SK-N-SH treated with all-trans-retinoic acid at 6 μM for 48 hours (cell line): ENCODE data around the gene NPTX1.
A peak's percentile ranks its signal among the peaks of the same experiment; 100 is the strongest.

ENCODE experiments used
- ATAC-seq: fragments of 200-7000 bp; cut with Tn5 transposase; 3 replicates; pipeline ENCODE4 v1.9.1; 2020; ENCODE audit warnings: mild to moderate bottlenecking, moderate library complexity
- ARNTL ChIP-seq: fragments of 450-650 bp; formaldehyde crosslinking; IDR thresholded peaks from 2 replicates; pipeline ENCODE4 v1.5.0; 2020; ENCODE audit warnings: low read depth, mild to moderate bottlenecking, moderate library complexity, borderline replicate concordance
- BACH2 ChIP-seq: fragments of 250-450 bp; sonication (Bioruptor Pico); IDR thresholded peaks from 2 replicates; pipeline ENCODE4 v1.9.0; 2021; ENCODE audit warnings: mild to moderate bottlenecking, borderline replicate concordance
- CREB5 ChIP-seq: fragments of 250-450 bp; sonication (Bioruptor Pico); IDR thresholded peaks from 2 replicates; pipeline ENCODE4 v1.5.1; 2020; ENCODE audit warnings: low read depth, mild to moderate bottlenecking, moderate library complexity
- CSDC2 ChIP-seq: fragments of 250-450 bp; sonication (Bioruptor Pico); IDR thresholded peaks from 2 replicates; pipeline ENCODE4 v1.5.0; 2020; ENCODE audit warnings: mild to moderate bottlenecking, moderate library complexity
- ESRRG ChIP-seq: fragments of 250-450 bp; sonication (Bioruptor Pico); IDR thresholded peaks from 2 replicates; pipeline ENCODE4 v1.6.1; 2021; ENCODE audit warnings: mild to moderate bottlenecking
- GLIS3 ChIP-seq: fragments of 250-450 bp; sonication (Bioruptor Pico); IDR thresholded peaks from 2 replicates; pipeline ENCODE4 v1.5.0; 2020; ENCODE audit warnings: mild to moderate bottlenecking, moderate library complexity
- ISL1 ChIP-seq: fragments of 250-450 bp; sonication (Bioruptor Pico); IDR thresholded peaks from 2 replicates; pipeline ENCODE4 v2.1.2; 2022; ENCODE audit warnings: mild to moderate bottlenecking, moderate library complexity
- OSR1 ChIP-seq: fragments of 250-450 bp; sonication (Bioruptor Pico); IDR thresholded peaks from 2 replicates; pipeline ENCODE4 v1.8.0; 2022; ENCODE audit warnings: moderate library complexity, mild to moderate bottlenecking, inconsistent platforms
- PPARA ChIP-seq: fragments of 250-450 bp; sonication (Bioruptor Pico); IDR thresholded peaks from 2 replicates; pipeline ENCODE4 v1.5.0; 2020; ENCODE audit warnings: mild to moderate bottlenecking, borderline replicate concordance
- SNAI2 ChIP-seq: fragments of 250-450 bp; sonication (Bioruptor Pico); IDR thresholded peaks from 2 replicates; pipeline ENCODE4 v1.5.0; 2020; ENCODE audit warnings: mild to moderate bottlenecking, moderate library complexity
- TCF4 ChIP-seq: fragments of 250-450 bp; sonication (Bioruptor Pico); IDR thresholded peaks from 2 replicates; pipeline ENCODE4 v1.8.0; 2021; ENCODE audit warnings: mild to moderate bottlenecking, moderate library complexity, borderline replicate concordance
- ZFP3 ChIP-seq: fragments of 250-450 bp; sonication (Bioruptor Pico); IDR thresholded peaks from 2 replicates; pipeline ENCODE4 v1.5.0; 2020; ENCODE audit warnings: mild to moderate bottlenecking, moderate library complexity
- ZFP30 ChIP-seq: fragments of 450-650 bp; formaldehyde crosslinking; IDR thresholded peaks from 2 replicates; pipeline ENCODE4 v1.5.0; 2022; ENCODE audit warnings: mild to moderate bottlenecking, moderate library complexity
- ZNF565 ChIP-seq: fragments of 450-650 bp; formaldehyde crosslinking; conservative IDR thresholded peaks from 2 replicates; pipeline ENCODE4 v1.5.0; 2020; ENCODE audit warnings: low read depth, mild to moderate bottlenecking, moderate library complexity
- ZNF70 ChIP-seq: fragments of 450-650 bp; formaldehyde crosslinking; IDR thresholded peaks from 2 replicates; pipeline ENCODE4 v1.5.0; 2020; ENCODE audit warnings: mild to moderate bottlenecking, moderate library complexity
- ZNF8 ChIP-seq: fragments of 450-650 bp; formaldehyde crosslinking; IDR thresholded peaks from 2 replicates; pipeline ENCODE4 v1.5.0; 2020; ENCODE audit warnings: mild to moderate bottlenecking, moderate library complexity
- TF ChIP-seq, protein P1 (sequence below): fragments of 250-450 bp; sonication (Bioruptor Pico); IDR thresholded peaks from 2 replicates; pipeline ENCODE4 v1.5.0; 2020; ENCODE audit warnings: mild to moderate bottlenecking, moderate library complexity
- TF ChIP-seq, protein P2 (sequence below): fragments of 250-450 bp; sonication (Bioruptor Pico); IDR thresholded peaks from 2 replicates; pipeline ENCODE4 v1.5.1; 2021; ENCODE audit warnings: mild to moderate bottlenecking, moderate library complexity

The NPTX1 gene, protein sequence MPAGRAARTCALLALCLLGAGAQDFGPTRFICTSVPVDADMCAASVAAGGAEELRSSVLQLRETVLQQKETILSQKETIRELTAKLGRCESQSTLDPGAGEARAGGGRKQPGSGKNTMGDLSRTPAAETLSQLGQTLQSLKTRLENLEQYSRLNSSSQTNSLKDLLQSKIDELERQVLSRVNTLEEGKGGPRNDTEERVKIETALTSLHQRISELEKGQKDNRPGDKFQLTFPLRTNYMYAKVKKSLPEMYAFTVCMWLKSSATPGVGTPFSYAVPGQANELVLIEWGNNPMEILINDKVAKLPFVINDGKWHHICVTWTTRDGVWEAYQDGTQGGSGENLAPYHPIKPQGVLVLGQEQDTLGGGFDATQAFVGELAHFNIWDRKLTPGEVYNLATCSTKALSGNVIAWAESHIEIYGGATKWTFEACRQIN

DNA sequence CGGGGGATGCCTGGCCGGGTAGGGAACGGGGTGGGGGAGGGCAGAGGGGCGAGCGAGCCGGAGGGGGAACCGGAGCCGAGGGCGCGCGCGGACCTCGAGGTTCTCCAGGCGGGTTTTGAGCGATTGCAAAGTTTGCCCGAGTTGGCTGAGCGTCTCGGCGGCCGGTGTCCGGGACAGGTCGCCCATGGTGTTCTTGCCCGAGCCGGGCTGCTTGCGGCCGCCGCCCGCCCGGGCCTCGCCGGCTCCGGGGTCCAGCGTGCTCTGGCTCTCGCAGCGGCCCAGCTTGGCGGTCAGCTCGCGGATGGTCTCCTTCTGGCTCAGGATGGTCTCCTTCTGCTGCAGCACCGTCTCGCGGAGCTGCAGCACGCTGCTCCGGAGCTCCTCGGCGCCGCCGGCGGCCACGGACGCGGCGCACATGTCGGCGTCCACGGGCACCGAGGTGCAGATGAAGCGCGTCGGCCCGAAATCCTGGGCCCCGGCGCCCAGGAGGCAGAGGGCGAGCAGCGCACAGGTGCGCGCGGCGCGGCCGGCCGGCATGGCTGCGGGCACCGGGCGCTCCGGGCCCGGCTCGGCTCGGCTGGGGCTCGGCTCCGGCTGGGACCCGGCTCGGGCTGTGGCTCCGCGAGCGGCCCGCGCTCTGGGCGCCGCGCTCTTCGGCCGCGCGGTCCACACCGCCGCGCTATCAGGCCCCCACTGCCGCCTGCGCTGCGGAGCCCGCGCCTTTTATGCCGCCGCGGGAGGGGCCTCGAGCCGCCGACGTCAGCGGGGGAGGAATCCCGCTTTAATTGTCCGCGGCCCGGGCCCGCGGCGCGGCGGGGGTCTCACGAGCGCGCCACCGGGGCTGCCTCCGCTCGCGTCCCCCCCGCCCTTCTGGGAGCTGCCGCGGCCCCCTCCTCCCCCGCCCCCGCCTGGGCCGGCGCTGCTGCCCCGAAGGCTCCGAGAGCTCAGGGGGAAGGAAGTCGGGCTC, at the start of gene NPTX1:
Gene NPTX1, minus strand, starts transcription at position 698 of the 967 bp plus-strand sequence. Its CDS starts 161 bp downstream, at position 537.
- TF ChIP-seq ARNTL (CRISPR knock-in tag) (no peak), ESRRG (CRISPR knock-in tag) (no peak), SNAI2 (CRISPR knock-in tag) (no peak), CREB5 (CRISPR knock-in tag) (no peak), OSR1 (CRISPR knock-in tag) (no peak)
- TF ChIP-seq, all 23 proteins: peak for 0

GRCh38 chr17:80523956-80524712, 47.7 kb upstream of the NPTX1 start:
- ATAC-seq: no peak
- TF ChIP-seq PPARA (no peak), TCF4 (CRISPR knock-in tag) (peak; percentile 40; the same call in 1 of the 2 replicates)
- TF ChIP-seq, all 23 proteins: peak for 1

More for the DNA sequence above, at the start of gene NPTX1:
- peak; percentile 14; the same call in 2 of the 3 replicates for ATAC-seq

DNA sequence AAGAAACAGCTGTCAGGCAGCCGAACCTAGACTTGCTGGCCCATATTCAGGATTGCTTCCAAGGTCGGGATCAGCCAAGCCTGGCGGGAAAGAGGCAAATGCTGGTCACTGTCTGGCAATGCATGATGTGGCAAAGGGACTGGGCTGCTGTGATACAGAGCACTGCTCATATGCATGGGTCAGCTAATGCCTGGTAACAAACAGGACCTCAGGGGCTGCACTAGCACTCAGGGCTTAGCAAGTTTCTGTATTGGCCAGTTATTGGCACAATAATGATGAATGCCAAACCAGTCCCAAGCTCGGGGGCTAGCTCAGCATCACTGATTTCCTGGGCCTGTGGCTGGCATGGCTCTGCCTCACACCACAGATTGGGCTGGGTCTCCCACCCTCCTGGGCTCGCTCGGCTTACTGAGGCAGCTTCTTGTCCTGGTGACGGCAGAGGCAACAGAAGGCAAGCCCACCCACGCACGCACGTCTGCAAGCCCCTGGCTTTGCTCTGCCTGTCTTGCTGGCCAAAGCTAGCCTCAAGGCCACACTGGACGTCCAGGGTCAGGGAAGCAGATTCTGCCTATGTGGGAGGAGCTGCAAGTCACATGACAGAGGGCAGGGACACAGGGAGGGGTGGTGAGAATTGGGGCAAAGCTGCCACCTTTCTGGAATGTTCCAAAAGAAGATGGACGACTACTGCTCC, 46.8 kb upstream of the NPTX1 start:
- TF ChIP-seq ZNF565 (CRISPR knock-in tag): no peak
- TF ChIP-seq OSR1 (CRISPR knock-in tag): no peak
- no peak for TF ChIP-seq CREB5 (CRISPR knock-in tag)
- TF ChIP-seq ARNTL (CRISPR knock-in tag): no peak
- TF ChIP-seq, protein P1, sequence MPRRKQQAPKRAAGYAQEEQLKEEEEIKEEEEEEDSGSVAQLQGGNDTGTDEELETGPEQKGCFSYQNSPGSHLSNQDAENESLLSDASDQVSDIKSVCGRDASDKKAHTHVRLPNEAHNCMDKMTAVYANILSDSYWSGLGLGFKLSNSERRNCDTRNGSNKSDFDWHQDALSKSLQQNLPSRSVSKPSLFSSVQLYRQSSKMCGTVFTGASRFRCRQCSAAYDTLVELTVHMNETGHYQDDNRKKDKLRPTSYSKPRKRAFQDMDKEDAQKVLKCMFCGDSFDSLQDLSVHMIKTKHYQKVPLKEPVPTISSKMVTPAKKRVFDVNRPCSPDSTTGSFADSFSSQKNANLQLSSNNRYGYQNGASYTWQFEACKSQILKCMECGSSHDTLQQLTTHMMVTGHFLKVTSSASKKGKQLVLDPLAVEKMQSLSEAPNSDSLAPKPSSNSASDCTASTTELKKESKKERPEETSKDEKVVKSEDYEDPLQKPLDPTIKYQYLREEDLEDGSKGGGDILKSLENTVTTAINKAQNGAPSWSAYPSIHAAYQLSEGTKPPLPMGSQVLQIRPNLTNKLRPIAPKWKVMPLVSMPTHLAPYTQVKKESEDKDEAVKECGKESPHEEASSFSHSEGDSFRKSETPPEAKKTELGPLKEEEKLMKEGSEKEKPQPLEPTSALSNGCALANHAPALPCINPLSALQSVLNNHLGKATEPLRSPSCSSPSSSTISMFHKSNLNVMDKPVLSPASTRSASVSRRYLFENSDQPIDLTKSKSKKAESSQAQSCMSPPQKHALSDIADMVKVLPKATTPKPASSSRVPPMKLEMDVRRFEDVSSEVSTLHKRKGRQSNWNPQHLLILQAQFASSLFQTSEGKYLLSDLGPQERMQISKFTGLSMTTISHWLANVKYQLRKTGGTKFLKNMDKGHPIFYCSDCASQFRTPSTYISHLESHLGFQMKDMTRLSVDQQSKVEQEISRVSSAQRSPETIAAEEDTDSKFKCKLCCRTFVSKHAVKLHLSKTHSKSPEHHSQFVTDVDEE (CRISPR knock-in tag): no peak
- TF ChIP-seq ESRRG (CRISPR knock-in tag): no peak
- TF ChIP-seq, protein P2, sequence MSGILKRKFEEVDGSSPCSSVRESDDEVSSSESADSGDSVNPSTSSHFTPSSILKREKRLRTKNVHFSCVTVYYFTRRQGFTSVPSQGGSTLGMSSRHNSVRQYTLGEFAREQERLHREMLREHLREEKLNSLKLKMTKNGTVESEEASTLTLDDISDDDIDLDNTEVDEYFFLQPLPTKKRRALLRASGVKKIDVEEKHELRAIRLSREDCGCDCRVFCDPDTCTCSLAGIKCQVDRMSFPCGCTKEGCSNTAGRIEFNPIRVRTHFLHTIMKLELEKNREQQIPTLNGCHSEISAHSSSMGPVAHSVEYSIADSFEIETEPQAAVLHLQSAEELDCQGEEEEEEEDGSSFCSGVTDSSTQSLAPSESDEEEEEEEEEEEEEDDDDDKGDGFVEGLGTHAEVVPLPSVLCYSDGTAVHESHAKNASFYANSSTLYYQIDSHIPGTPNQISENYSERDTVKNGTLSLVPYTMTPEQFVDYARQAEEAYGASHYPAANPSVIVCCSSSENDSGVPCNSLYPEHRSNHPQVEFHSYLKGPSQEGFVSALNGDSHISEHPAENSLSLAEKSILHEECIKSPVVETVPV: no peak
- TF ChIP-seq ZFP30: no peak
- TF ChIP-seq BACH2 (CRISPR knock-in tag): no peak
- TF ChIP-seq ZNF70 (CRISPR knock-in tag): no peak
- no peak for TF ChIP-seq SNAI2 (CRISPR knock-in tag)
- no peak for TF ChIP-seq CSDC2 (CRISPR knock-in tag)
- no peak for TF ChIP-seq ZNF8 (CRISPR knock-in tag)
- TF ChIP-seq ZFP3 (CRISPR knock-in tag): no peak
- TF ChIP-seq GLIS3: no peak
- TF ChIP-seq ISL1 (CRISPR knock-in tag): no peak
- no peak for ATAC-seq
